ENCODE measurements around the gene EDEM3.

Gene EDEM3

DNA sequence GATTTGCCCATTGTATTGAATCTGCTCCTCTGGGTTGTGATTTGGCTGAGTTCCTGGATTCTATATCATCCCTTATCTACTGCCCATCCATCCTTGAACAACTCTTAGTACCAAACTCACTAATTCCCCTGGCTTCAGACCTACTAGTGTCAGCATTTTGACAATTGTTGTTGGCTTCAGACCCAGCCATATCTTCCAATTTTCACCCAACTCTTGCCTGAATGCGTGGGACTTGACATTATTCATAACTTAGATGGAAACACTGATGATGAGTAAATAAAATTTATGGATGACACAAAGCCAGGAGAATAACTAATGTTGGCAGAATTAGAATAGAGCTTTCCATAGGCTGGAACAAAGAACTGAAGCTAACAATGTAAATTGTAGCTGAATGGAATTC lies 27.3 kb upstream of the EDEM3 start:
- H3K27ac ChIP-seq, result no peak overlapping the region
- TF ChIP-seq CTCF (conservative IDR thresholded peaks at IDR 0.05), result no peak
- TF ChIP-seq ZFX (IDR thresholded peaks at IDR 0.05), result no peak

- H3K27ac ChIP-seq, result no peak overlapping the region
- no peak for TF ChIP-seq ZFX (IDR thresholded peaks at IDR 0.05)
- TF ChIP-seq CTCF (conservative IDR thresholded peaks at IDR 0.05), result no peak
These were observed 21.2 kb upstream of the EDEM3 start for GRCh38 chr1:184775885-184776284.

DNA sequence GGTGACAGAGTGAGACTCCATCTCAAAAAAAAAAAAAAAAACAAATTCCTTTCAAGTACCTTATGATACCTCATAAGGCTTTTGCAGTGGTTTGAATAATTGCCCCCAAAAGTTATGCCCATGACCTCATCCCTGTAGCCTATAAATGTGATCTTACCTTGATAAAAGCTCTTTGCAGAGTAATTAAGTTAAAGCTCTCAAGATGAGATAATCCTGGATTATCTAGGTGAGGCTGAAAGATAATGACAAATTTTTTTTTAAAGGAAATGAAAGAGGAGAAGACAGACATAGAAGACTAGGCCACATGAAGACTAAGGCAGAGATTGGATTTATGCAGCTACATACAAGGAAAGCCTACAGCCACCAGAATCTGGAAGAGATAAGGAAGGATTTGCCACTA lies 20.7 kb upstream of the EDEM3 start:
- no peak overlapping the region for H3K27ac ChIP-seq
- no peak for TF ChIP-seq CTCF (conservative IDR thresholded peaks at IDR 0.05)
- TF ChIP-seq ZFX (IDR thresholded peaks at IDR 0.05), result no peak

- TF ChIP-seq ZFX (IDR thresholded peaks at IDR 0.05) (no peak), CTCF (conservative IDR thresholded peaks at IDR 0.05) (no peak)
- H3K27ac ChIP-seq, result no peak overlapping the region
These were observed 19.2 kb upstream of the EDEM3 start for GRCh38 chr1:184773762-184774320.

- no peak for TF ChIP-seq CTCF (conservative IDR thresholded peaks at IDR 0.05)
- no peak for TF ChIP-seq ZFX (IDR thresholded peaks at IDR 0.05)
- no peak overlapping the region for H3K27ac ChIP-seq
These were observed 16.6 kb upstream of the EDEM3 start for GRCh38 chr1:184771190-184771691.

DNA sequence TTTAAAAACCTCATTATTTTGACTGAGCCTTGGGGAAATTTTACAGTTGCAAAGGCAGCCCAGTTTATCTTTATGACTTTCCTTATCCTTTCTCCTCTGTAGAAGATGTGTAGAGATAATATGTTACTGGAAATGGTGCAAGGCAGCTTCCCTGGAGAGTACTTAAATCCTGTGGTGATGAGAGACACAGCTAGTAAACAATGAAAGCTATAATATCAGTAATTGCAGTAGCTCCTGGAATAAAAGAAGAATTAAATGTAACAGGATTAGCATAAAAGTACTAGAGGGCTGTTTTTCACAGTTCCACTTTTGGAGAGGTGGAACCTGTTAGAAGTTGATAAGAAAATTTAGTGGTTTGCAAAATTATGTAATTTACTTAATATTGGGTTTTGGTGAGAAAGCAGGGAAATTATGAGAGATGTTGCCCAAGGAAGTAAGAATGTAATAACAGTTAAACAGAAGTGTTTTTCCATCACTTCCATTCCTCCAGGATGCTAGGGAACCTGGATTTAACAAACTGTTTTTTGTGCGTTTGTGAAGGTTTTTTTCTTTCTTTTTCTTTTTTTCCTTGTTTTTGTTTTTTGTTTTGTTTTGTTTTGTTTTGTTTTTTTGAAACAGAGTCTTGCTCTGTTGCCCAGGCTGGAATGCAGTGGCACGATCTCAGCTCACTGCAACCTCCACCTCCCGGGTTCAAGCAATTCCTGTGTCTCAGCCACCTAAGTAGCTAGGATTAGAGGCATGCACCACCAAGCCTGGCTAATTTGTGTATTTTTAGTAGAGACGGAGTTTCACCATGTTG lies 15.7 kb upstream of the EDEM3 start:
- H3K27ac ChIP-seq, result no peak overlapping the region

More for the DNA sequence above, 15.7 kb upstream of the EDEM3 start:
- TF ChIP-seq CTCF (conservative IDR thresholded peaks at IDR 0.05), result no peak
- TF ChIP-seq ZFX (IDR thresholded peaks at IDR 0.05), result no peak

All from C4-2B (cell line).